ENCODE measurements around the gene ATG13. TPM values are rescaled to one million over a fixed set of nuclear protein-coding genes. Genes with fewer than 3 reads are reported as not detected.

Gene ATG13
- total RNA-seq, 1 experiment from 2014 or later = 63.5 TPM

DNA sequence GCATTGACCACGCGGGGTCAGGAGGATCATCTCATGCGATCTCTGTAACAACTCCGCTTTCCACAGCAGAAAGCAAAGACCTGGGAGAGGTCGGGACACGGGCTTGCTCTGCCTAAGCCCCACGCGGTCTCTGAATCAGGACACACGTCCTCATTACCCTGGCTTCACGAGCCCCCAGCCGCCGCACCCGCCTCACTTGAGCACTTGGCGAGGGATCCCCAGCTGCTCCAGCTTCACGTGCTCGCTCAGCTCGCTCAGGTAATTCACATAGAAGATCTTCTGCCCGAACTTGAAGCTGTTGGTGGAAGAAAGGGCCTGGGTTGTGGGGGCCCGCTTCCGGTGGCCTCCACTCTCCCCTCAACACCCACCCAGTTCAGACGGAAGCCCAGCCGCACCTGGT, 63.5 kb downstream of the ATG13 start:
- Histone ChIP-seq H3K4me3 (ENCODE audit: insufficient read depth, low read depth, low read length) (no peak overlapping the region), H3K27me3 (ENCODE audit: control insufficient read depth, insufficient read depth, low read length) (no peaks in the 10 kb centered on the region), H3K36me3 (replicated peaks; ENCODE audit: control insufficient read depth, insufficient read depth, low read length) (peaks cover 3% of the 10 kb centered on the region)
- DNase-seq = no peak

DNA sequence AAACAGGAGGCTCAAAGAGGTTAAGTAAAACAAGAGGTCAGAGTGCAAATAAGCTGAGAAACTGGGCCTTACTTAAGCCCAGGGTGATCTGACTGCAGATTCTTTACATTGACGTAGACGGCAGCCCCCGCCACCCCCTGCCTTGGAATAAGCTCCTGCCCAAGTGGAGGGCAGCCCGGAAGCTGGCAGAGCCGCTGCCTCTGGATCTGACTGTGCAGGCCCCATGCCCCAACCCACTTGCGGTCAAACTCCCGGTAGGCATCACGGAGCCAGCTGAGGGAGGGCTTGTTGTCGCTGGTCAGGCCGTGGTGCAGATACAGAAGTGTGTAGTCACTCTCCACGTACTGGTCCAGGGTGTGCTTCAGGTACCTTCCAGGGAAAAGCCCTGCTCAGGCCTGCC, 64.5 kb downstream of the ATG13 start:
- Histone ChIP-seq H3K4me3 (ENCODE audit: insufficient read depth, low read depth, low read length) (no peak overlapping the region), H3K27me3 (ENCODE audit: control insufficient read depth, insufficient read depth, low read length) (no peaks in the 10 kb centered on the region), H3K36me3 (replicated peaks; ENCODE audit: control insufficient read depth, insufficient read depth, low read length) (peaks cover 4% of the 10 kb centered on the region)
- DNase-seq = no peak

DNA sequence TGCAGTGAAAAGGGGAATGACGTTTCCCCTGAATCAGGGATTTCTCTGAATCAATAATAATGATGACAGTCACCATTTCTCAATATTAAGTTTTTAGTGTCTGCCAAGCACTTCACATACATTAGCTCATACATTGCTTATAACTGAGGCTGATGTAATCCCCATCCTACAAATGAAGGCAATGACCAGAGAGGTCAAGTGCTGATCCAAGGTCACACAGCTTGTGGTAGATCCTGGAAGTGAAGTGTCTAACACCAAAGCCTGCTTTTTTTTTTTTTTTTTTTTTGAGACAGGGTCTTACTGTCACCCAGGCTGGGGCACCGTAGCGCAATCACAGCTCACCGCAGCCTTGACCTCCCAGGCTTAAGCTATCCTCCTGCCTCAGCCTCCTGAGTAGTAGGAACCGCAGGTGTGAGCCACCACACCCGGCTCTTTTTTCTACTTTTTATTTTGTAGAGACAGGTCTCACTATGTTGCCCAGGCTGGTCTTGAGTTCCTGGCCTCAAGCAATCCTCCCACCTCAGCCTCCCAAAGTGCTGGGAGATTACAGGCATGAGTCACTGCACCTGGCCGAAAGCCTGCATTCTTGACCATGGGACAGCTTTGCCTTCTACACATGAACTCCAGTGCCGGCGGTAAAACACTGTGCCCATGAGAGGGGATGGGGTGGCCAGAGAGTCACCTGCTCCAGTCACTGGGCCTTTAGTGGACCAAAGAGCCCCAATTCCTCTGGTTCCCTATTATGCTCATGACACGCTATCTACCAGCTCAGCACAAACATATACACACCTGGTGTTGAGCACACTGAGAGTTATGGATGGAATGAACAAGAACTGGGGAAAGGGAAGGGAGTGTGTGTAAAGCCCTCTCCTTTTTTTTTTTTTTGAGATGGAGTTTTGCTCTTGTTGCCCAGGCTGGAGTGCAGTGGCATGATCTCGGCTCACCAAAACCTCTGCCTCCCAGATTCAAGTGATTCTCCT, 65.7 kb downstream of the ATG13 start:
- no peaks in the 10 kb centered on the region for H3K27me3 ChIP-seq (ENCODE audit: control insufficient read depth, insufficient read depth, low read length)
- H3K4me3 ChIP-seq (ENCODE audit: insufficient read depth, low read depth, low read length) = no peak overlapping the region
- H3K36me3 ChIP-seq (replicated peaks; ENCODE audit: control insufficient read depth, insufficient read depth, low read length) = peaks cover 4% of the 10 kb centered on the region
- DNase-seq = no peak

DNA sequence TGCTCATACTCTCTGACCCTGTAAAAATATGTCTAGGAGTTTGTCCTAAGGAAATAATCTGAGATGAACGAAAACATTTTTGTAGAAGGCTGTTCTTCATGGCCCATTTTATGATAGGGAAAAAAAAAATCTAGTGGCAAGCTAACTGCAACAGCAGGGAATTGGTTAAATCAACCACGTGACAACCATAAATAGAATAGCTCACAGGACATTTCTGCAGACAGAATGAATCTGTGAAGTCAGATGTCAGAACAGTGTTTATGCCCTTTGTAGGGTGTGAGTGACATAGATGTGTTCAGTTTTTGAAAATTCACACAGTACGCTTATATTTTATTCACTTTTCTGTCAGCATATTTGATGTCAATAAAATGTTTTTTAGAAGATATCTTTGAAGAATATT, 67.0 kb downstream of the ATG13 start:
- Histone ChIP-seq H3K36me3 (replicated peaks; ENCODE audit: control insufficient read depth, insufficient read depth, low read length) (peaks cover 1% of the 10 kb centered on the region), H3K27me3 (ENCODE audit: control insufficient read depth, insufficient read depth, low read length) (no peaks in the 10 kb centered on the region), H3K4me3 (ENCODE audit: insufficient read depth, low read depth, low read length) (no peak overlapping the region)
- DNase-seq = no peak

DNA sequence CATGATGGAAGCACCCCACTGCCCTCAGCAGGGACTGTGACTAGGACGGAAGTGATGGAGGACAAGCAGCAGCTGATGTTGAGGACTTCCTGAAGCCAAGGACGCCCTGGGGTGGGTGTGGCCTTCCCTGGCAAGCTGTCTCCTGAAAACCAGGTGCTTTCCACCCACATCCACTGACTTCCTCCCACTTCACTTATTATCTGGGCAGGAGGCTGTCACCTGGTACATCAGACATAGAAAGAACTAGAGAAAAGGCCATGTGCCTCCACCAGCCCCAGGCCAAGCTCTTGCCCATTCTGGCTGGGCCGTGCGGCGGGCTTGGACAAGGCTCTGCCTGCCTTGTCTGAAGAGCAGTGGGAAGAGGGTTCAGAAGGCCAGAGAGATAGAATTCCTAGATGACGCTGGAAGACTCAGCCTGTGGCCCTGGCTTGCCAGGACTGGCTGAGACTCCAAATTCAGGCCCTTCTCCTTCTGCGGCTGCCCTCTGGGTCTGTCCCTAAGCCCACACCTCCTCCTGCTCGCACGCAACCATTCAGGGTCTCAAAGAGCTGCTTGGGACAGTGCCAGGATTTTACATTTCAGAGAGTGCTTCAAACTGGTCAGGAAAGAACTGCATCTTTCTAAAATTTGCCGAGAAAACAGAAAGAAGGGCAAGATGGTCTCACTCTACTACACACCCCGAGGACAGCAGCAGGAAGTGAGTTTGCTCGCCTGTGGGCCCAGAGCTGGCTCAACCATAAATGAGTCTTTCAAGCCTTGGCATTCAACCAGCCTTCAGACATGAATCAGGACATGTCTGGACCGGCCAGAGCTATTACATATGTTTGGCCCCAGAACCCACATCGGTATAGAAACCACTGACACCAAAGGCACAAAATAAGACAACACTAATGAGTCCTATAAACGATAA, 69.8 kb downstream of the ATG13 start:
- Histone ChIP-seq H3K4me3 (ENCODE audit: insufficient read depth, low read depth, low read length) (no peak overlapping the region), H3K36me3 (replicated peaks; ENCODE audit: control insufficient read depth, insufficient read depth, low read length) (peaks cover 1% of the 10 kb centered on the region), H3K27me3 (ENCODE audit: control insufficient read depth, insufficient read depth, low read length) (no peaks in the 10 kb centered on the region)
- no peak for DNase-seq

DNA sequence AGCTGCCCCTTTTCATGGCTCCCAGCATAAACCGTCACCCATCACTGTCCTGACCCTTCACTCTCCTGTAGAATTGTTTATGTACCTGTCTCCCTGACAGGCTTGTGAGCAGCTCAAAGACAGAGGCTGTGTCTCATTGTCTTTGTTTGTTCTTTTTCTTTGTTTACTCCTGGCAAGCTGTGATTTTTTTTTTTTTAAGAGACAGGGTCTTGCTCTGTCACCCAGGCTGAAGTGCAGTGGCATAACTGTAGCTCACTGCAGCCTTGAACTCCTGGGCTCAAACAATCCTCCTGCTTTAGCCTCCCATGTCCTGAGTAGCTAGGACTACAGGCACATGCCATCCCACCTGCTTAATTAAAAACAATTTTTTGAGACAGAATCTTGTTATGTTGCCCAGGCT, 73.3 kb downstream of the ATG13 start:
- H3K27me3 ChIP-seq (ENCODE audit: control insufficient read depth, insufficient read depth, low read length) = no peaks in the 10 kb centered on the region
- no peak overlapping the region for H3K4me3 ChIP-seq (ENCODE audit: insufficient read depth, low read depth, low read length)
- peaks cover 4% of the 10 kb centered on the region for H3K36me3 ChIP-seq (replicated peaks; ENCODE audit: control insufficient read depth, insufficient read depth, low read length)
- no peak for DNase-seq

DNA sequence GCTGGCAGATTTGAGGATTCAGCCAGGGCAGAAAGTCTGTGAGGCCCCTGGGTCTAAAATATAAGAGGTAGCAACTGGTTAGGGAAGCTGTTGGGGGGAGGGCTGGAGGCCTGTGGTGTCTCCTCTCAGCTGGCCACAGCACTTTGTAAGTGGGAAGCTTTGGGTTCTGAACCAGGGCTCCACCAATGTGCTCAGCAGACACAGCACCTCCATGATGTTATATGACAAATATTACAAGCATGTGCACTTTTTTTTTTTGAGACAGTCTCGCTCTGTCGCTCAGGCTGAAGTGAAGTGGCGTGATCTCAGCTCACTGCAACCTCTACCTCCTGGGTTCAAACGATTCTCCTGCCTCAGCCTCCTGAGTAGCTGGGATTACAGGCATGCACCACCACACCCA, 75.1 kb downstream of the ATG13 start:
- Histone ChIP-seq H3K4me3 (ENCODE audit: insufficient read depth, low read depth, low read length) (no peak overlapping the region), H3K36me3 (replicated peaks; ENCODE audit: control insufficient read depth, insufficient read depth, low read length) (peaks cover 2% of the 10 kb centered on the region), H3K27me3 (ENCODE audit: control insufficient read depth, insufficient read depth, low read length) (no peaks in the 10 kb centered on the region)
- no peak for DNase-seq

DNA sequence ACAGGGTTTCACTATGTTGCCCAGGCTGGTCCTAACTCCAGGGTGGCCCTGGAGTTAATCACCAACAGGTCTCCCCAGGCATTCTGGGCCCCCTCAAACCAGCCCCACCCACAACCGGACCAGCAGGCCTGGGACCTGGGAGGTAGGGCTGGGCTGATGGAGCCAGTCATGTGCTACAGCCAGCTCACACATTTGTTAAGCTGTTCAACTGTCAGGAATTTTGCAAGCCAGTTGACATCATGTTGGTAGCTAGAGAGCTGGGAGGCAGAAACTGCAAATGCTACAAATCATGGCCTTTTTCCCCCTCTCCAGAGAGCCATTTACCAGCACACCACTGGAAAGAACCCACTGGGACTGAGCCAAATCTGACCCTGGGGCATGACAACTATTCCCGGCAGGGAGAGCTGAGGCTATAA, 76.3 kb downstream of the ATG13 start:
- Histone ChIP-seq H3K27me3 (ENCODE audit: control insufficient read depth, insufficient read depth, low read length) (no peaks in the 10 kb centered on the region), H3K36me3 (replicated peaks; ENCODE audit: control insufficient read depth, insufficient read depth, low read length) (peaks cover 2% of the 10 kb centered on the region), H3K4me3 (ENCODE audit: insufficient read depth, low read depth, low read length) (no peak overlapping the region)
- DNase-seq = no peak

DNA sequence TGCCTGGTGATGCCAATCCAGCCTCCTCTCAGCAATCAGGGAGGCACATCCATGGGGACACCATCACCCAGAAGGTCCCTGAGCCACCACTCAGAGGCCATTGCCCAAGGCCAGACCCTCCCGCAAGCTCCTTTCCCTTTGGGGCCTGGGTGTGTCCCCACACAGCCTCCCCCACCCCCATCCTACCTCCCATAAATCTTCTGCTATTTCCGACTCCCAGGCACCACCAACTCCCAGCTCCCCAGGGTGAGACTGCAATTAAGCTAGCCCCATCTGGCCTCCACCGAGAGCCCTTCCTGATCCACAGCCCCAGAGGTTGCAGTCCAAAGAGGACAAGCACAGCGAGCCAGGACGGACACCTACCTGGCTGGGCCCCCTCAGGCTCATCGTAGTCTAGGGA, 76.7 kb downstream of the ATG13 start:
- H3K4me3 ChIP-seq (ENCODE audit: insufficient read depth, low read depth, low read length) = no peak overlapping the region
- peaks cover 2% of the 10 kb centered on the region for H3K36me3 ChIP-seq (replicated peaks; ENCODE audit: control insufficient read depth, insufficient read depth, low read length)
- no peak for DNase-seq
- H3K27me3 ChIP-seq (ENCODE audit: control insufficient read depth, insufficient read depth, low read length) = no peaks in the 10 kb centered on the region

DNA sequence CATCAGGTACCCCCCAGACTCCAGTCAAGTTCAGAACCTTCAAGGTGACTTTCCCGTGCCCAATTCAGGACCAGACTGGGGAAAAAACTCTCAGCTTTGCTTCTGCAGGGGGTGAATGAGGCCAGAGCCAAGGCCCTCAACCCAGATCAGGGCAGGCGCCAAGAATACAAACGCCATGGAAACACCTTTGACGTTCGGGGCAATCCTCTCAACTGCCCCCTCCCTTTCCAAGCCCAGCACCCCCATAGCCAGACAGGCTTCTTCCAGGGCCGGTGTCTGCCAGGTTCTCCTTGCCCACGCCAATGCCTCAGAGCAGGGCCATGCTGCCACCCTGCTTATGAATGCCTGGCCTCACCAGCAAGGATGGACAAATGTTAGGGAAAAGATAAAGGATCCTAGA, 77.3 kb downstream of the ATG13 start:
- DNase-seq = no peak
- Histone ChIP-seq H3K4me3 (ENCODE audit: insufficient read depth, low read depth, low read length) (no peak overlapping the region), H3K27me3 (ENCODE audit: control insufficient read depth, insufficient read depth, low read length) (no peaks in the 10 kb centered on the region), H3K36me3 (replicated peaks; ENCODE audit: control insufficient read depth, insufficient read depth, low read length) (peaks cover 2% of the 10 kb centered on the region)

DNA sequence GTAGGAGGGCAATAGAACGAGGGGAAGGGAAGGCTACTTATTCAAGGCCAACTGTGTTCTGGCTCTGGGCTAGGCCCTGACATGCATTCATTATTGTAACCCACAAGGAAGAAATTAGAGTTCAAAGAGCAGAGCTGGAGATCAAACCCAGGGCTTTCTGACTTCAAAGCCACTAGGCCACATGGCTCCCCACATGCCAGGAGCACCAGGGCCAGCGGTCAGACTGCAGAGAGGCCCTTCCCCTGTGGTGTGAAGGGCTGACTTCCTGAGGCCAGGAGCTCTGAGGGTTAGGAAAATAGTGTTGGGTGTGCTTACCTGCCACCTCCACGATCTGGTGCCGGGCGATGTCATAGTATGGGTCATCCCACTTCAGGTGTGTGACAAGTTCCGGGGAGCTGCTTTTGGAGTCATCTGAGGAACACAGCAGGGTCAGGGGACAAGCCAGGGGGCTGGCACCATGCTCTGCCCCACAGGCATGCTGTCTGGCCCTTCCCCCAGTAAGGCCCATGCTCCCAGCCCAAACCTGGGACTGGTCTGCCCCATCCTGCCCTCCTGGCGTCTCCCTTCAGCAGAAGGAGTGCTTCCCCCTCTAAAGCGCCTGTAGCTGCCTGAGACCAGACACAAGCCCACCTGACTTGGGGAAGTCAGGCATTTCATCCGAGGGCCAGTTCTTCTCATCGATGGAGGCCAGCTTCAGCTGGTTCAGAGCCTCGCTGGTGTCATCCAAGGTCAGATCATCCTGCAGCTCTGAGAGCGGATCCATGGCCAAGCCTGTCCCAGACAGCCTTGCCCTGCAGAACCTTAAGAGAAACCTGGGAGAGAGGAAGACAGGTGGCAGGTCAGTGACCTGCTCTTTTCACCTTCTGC, 78.2 kb downstream of the ATG13 start:
- no peak for DNase-seq
- H3K4me3 ChIP-seq (ENCODE audit: insufficient read depth, low read depth, low read length) = no peak overlapping the region
- H3K36me3 ChIP-seq (replicated peaks; ENCODE audit: control insufficient read depth, insufficient read depth, low read length) = peaks cover 2% of the 10 kb centered on the region
- H3K27me3 ChIP-seq (ENCODE audit: control insufficient read depth, insufficient read depth, low read length) = no peaks in the 10 kb centered on the region

DNA sequence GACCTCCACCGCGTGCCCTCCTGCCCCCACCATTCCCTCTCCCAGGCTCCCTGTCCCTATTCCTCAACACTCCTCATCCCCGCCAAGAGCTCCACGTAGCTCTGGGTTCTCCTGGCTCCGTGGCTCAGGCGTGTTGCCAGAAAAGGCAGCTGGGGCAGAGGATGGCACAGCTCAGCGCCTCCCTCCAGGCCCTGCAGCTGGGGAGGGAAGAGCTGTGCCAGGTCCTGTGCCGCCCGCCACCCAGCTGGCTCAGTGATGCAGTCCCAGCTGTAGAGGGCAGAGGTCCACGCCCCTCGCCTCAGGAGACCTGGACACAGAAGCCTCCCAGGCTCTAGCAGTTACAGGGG, 78.8 kb downstream of the ATG13 start:
- no peak for DNase-seq
- H3K4me3 ChIP-seq (ENCODE audit: insufficient read depth, low read depth, low read length) = no peak overlapping the region
- H3K36me3 ChIP-seq (replicated peaks; ENCODE audit: control insufficient read depth, insufficient read depth, low read length) = peaks cover 2% of the 10 kb centered on the region
- H3K27me3 ChIP-seq (ENCODE audit: control insufficient read depth, insufficient read depth, low read length) = no peaks in the 10 kb centered on the region

DNA sequence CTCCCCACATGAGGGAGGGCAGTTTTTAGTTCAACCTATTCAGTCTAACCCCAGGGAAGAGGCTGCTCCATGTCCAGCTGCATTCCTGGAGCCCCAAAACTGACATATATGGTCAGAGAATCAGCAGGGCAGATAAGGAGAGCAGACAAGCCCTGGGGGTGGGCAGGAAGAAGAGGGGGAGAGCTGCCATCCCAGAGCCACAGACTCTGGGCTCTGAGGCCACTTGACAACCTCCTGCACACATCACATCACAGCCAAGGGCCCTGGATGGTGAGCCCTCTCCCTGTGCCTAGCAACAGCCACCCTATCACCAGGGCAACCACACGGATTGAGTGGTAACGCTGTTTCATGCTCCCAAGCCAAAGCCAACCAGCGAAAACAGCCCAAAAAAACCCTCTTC, 80.0 kb downstream of the ATG13 start:
- no peak for DNase-seq
- Histone ChIP-seq H3K4me3 (ENCODE audit: insufficient read depth, low read depth, low read length) (no peak overlapping the region), H3K27me3 (ENCODE audit: control insufficient read depth, insufficient read depth, low read length) (no peaks in the 10 kb centered on the region)

DNA sequence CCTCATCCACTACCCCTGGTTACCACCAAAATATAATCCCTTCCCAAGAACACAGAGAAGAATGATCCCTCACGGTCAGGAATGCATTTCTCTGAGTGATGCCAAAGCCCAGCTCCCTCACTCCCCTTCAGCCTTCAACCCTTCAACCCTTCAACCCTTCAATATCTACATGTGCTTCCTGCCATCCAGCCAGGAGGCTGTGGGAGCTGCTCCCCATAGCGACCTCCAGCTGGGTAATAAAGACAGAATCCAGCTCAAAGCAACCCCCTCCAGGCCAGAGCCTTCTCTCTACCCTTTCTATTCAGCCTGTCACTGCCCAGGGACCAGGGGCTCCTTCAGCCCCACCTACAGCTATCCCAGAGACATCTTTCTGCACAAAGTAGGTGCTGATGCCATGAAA, 80.4 kb downstream of the ATG13 start:
- no peak for DNase-seq
- no peak overlapping the region for H3K4me3 ChIP-seq (ENCODE audit: insufficient read depth, low read depth, low read length)
- H3K36me3 ChIP-seq (replicated peaks; ENCODE audit: control insufficient read depth, insufficient read depth, low read length) = peaks cover 7% of the 10 kb centered on the region
- H3K27me3 ChIP-seq (ENCODE audit: control insufficient read depth, insufficient read depth, low read length) = no peaks in the 10 kb centered on the region

More for the DNA sequence above, 80.0 kb downstream of the ATG13 start:
- H3K36me3 ChIP-seq (replicated peaks; ENCODE audit: control insufficient read depth, insufficient read depth, low read length) = peaks cover 3% of the 10 kb centered on the region

Measured in H7 (cell line).